ENCODE data around the gene KIF5A. TPM values are rescaled to one million over a fixed set of nuclear protein-coding genes. Genes with fewer than 3 reads are reported as not detected.
A peak's percentile ranks its signal among the peaks of the same experiment; 100 is the strongest.

Gene KIF5A
- total and polyA plus RNA-seq, 2 of the 13 experiments (the other 11 are each of a cell fraction or from before 2014, with no cell fraction given), result 1.6 to 11.9 TPM

DNA sequence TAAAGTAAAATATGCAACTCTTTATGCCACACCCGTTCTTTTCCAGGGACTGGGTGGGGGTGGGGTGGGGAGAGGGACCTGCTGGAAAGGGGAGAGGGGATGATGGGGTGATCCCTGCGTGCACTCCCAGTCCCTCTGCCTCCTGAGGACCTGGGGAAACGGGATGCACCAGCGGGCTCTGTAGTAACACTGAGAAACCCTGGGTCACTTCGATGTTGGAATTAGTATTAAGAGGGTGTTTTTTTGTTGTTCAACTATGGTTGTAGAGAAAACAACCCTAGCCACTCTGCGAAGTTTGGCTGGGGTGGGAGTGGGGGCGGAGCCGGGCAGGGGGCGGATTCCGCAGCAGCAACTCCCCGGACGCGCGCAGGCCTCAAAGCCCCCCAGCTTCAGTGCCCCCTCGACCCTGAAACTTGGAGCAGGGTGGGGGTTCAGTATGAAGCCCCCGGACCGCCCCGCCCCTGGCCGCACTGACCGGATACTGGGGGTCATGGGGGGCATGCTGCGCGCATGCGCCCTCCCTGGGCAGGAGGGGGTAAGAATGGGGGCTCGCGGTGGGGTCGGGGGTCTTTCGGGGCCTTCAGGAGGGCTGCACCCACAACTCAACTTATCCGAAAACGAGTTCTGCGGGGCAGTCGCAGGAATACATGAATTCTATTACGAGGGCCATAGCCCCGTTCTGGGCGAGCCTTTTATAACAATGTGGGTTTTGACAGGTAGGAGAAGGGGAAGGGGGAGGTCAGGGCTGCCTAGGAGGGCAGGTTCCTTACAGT is 60.1 kb downstream of the KIF5A start:
- TF ChIP-seq ZNF766 (CRISPR knock-in tag; IDR thresholded peaks at IDR 0.05; ENCODE audit: borderline replicate concordance), result no peak
- TF ChIP-seq ZNF800 (CRISPR knock-in tag; IDR thresholded peaks at IDR 0.05), result no peak
- TF ChIP-seq, protein P1, sequence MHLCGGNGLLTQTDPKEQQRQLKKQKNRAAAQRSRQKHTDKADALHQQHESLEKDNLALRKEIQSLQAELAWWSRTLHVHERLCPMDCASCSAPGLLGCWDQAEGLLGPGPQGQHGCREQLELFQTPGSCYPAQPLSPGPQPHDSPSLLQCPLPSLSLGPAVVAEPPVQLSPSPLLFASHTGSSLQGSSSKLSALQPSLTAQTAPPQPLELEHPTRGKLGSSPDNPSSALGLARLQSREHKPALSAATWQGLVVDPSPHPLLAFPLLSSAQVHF (CRISPR knock-in tag; IDR thresholded peaks at IDR 0.05), result no peak
- TF ChIP-seq ZNF256 (CRISPR knock-in tag; conservative IDR thresholded peaks at IDR 0.05), result no peak
- ChIA-PET CTCF (ENCODE audit: low intra/inter-chr PET ratio, low total read pairs) (no interaction called here), POLR2A (interaction anchor here (1.3 to 2.8 kb wide), 5 partner anchors 10 to 90 kb away, joined by 4 to 26 read pairs (median 14); partner anchors contain the start of genes DDIT3 and PIP4K2C)
- BruUV-seq (replicated peaks), result no TSS peak
- H3K4me3 ChIP-seq (replicated peaks in 1 of 3; ENCODE audit: insufficient read depth in 1 of 3, low read depth in 2 of 3, low read length in 3 of 3), result peak overlapping the region in 1 of 3 experiments; percentile 76; a peak in 1 of 6 replicates
- FAIRE-seq (no peak), DNase-seq (ENCODE audit: low spot score) (no peak), ATAC-seq (no peak)
- peaks cover 47% of the 10 kb centered on the region for H3K4me1 ChIP-seq (ENCODE audit: insufficient read depth, low read length)
- H2AFZ ChIP-seq (ENCODE audit: low read length), result no peak overlapping the region
- WGBS (ENCODE audit: low lambda C conversion rate), result 66% methylated on average over 31 of the region's 34 CpGs
- H3K36me3 ChIP-seq (replicated peaks in 1 of 2; ENCODE audit: control insufficient read depth in 1 of 2, insufficient read depth in 2 of 2, low read length in 2 of 2), result no peaks in the 10 kb centered on the region
- intact Hi-C loops (cut with micrococcal nuclease; ENCODE audit: unreplicated experiment), result no loop called here
- H3K27ac ChIP-seq (ENCODE audit: extremely low read length, insufficient read depth, low read length), result no peak overlapping the region
- H4K20me1 ChIP-seq (ENCODE audit: insufficient read depth, low read length), result no peaks in the 10 kb centered on the region; the same call in 1 of the 2 replicates
- no peaks in the 10 kb centered on the region for H3K79me2 ChIP-seq (ENCODE audit: insufficient read depth, low read length)
- peaks cover 0 to 21% of the 10 kb centered on the region in 2 experiments; a peak in 2 of 5 replicates for H3K27me3 ChIP-seq (ENCODE audit: control insufficient read depth in 1 of 2, insufficient read depth in 2 of 2, low read length in 2 of 2)
- H3K4me2 ChIP-seq (ENCODE audit: low read depth, low read length), result peak overlapping the region; percentile 84; the same call in 1 of the 2 replicates
- H3K9ac ChIP-seq (ENCODE audit: insufficient read depth, low read depth, low read length), result no peak overlapping the region
- H3K9me3 ChIP-seq (ENCODE audit: low read length), result no peaks in the 10 kb centered on the region
- in situ Hi-C loops (cut with HindIII; ENCODE audit: extremely low pct_ligation_motif_present, low pct_unique_long_range_greater_than_20kb), result no loop called here
